Activated T-helper 1 cell treated with anti-CD3 and anti-CD28 coated beads, Interleukin-12 subunit alpha, Interleukin-12 subunit beta, Interleukin-2, Interleukin-4 antibody, amounts not matched to agents 30 ng/mL and 10 ng/mL and 1 ng/mL, durations not matched to agents 14 hours and 24 hours and 36 hours (primary cell): Measurements from ENCODE around the gene TADA1. TPM values are rescaled to one million over a fixed set of nuclear protein-coding genes. Genes with fewer than 3 reads are reported as not detected.
A peak's percentile ranks its signal among the peaks of the same experiment; 100 is the strongest.

Experiments
- DNase-seq: peaks from one replicate; pipeline ENCODE4 v3.0.0; 2021; ENCODE audit warnings: low spot score
- H3K27ac Mint-ChIP-seq: one replicate; pipeline ENCODE4 v1.8.0; 2021; ENCODE audit warnings: mild to moderate bottlenecking, mixed read lengths
- H3K27me3 Mint-ChIP-seq: one replicate; pipeline ENCODE4 v1.8.0; 2022; ENCODE audit warnings: mild to moderate bottlenecking, moderate library complexity, mixed read lengths; ENCODE audit not compliant: insufficient read depth
- H3K36me3 Mint-ChIP-seq: one replicate; pipeline ENCODE4 v1.8.0; 2021; ENCODE audit warnings: low read depth, mixed read lengths
- H3K4me1 Mint-ChIP-seq: one replicate; pipeline ENCODE4 v1.8.0; 2021; ENCODE audit warnings: low read depth, mixed read lengths
- H3K4me3 Mint-ChIP-seq: one replicate; pipeline ENCODE4 v1.8.0; 2021; ENCODE audit warnings: mild to moderate bottlenecking, moderate library complexity, mixed read lengths
- H3K9me3 Mint-ChIP-seq: one replicate; pipeline ENCODE4 v1.8.0; 2021; ENCODE audit warnings: mixed read lengths
- intact Hi-C: fragments of 100-400 bp; cut with micrococcal nuclease; formaldehyde crosslinking; loops from one replicate; pipeline ENCODE4 v1.15.1; 2024
- total RNA-seq: library from RNA; stranded (reverse); gene quantifications from 2 replicates; pipeline ENCODE4 v1.2.3, GENCODE V29; 2022

The TADA1 gene
- total RNA-seq, 1 donor from 2014 or later = 15.6 TPM

DNA sequence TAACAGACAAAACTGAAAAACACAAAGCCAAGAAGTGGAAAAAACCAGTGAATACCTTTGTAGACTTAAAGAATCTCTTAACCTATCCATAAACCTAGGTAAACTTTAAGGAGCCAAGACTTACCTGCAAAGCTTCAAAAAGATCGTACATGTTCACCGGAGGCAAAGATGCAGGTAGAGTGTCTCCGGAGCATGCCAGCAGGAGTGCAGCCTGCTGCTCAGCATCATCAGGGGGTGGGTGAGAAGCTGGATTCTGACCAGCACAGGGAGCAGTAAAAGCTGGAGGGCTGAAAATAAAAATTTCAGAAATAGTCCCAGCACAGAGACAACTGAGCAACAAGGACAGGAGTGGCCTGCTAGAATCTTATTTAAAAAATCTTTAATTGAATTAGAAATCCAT is 18.1 kb downstream of the TADA1 start:
- Mint-ChIP-seq H3K36me3 (peaks cover 59% of the 10 kb centered on the region), H3K4me1 (peaks cover 8% of the 10 kb centered on the region), H3K4me3 (no peak overlapping the region), H3K27ac (no peak overlapping the region), H3K9me3 (no peaks in the 10 kb centered on the region), H3K27me3 (no peaks in the 10 kb centered on the region)
- intact Hi-C loops = no loop called here
- no peak for DNase-seq

DNA sequence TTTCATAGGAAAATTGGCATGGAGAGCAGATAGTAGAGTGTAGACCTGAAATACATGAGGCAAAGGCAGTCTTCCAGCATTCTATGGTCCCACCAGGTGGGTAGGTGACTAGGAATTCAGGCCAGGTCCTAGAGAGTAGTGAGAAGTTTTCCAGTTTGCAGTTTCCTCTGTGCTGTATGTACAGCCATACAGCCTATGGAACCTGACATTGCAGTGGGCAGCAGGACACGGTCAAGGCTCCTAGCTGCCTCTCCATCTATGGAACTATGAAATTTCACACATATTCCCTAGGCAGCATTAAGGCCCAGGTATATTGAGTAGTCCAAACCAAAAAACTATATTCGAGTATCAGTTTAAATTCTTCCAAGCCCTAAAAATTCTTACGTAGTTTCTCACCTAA is 20.5 kb downstream of the TADA1 start:
- Mint-ChIP-seq H3K9me3 (no peaks in the 10 kb centered on the region), H3K27ac (no peak overlapping the region), H3K36me3 (peaks cover 58% of the 10 kb centered on the region), H3K4me1 (no peaks in the 10 kb centered on the region), H3K27me3 (no peaks in the 10 kb centered on the region), H3K4me3 (no peak overlapping the region)
- no peak for DNase-seq
- intact Hi-C loops = no loop called here

DNA sequence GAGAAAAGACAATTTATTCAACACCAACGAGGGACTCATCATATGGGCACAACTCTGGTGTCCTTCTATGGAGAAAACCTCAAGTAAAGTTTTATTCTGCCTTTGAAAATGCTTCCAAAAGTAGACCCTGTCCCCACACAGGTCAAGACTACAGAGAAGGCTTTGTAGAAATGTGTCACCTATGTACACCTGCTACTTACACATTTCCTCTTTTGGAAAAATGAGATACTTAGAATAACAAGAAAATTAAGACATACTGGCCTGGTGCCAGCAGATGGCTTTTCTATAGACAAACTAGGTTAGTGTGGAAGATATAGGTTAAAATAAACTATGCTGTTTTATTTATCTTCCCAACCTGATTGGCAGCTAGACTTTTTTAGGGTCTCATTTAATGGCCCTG is 23.1 kb downstream of the TADA1 start:
- Mint-ChIP-seq H3K4me3 (no peak overlapping the region), H3K4me1 (peaks cover 2% of the 10 kb centered on the region), H3K27ac (no peak overlapping the region), H3K36me3 (peaks cover 56% of the 10 kb centered on the region), H3K27me3 (no peaks in the 10 kb centered on the region), H3K9me3 (no peaks in the 10 kb centered on the region)
- no peak for DNase-seq
- intact Hi-C loops = no loop called here

DNA sequence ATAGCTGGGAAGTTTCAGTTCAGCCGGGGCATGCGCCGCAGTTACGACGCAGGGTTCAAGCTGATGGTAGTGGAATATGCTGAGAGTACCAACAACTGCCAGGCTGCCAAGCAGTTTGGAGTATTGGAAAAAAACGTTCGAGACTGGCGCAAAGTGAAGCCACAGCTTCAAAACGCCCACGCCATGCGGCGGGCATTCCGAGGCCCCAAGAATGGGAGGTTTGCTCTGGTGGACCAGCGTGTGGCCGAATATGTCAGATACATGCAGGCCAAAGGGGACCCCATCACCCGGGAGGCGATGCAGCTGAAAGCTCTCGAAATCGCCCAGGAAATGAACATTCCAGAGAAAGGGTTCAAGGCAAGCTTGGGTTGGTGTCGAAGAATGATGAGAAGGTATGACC is 26.9 kb downstream of the TADA1 start:
- Mint-ChIP-seq H3K27ac (no peak overlapping the region), H3K9me3 (no peaks in the 10 kb centered on the region), H3K4me1 (peaks cover 30% of the 10 kb centered on the region), H3K4me3 (no peak overlapping the region), H3K36me3 (peaks cover 66% of the 10 kb centered on the region), H3K27me3 (no peaks in the 10 kb centered on the region)
- DNase-seq = no peak
- intact Hi-C loops = no loop called here

DNA sequence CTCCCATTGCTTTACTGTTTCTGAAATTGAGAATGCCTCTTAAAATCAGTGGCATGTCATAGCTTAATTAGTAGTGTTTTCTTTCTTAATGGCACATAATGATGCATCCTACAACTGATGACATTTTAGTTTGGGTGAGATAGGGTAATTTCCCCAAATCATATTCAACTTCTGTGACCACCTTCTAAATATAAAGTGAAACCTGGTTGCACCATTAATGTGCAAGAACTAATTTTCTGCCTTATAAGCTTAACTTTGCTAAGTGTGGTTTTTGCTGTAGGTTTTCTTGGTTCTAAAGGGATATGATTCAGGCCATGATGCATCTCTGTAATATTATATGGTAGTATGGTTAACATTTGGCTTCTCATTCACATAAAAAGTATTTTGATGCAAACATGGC is 27.9 kb downstream of the TADA1 start:
- DNase-seq = no peak
- H3K27me3 Mint-ChIP-seq = no peaks in the 10 kb centered on the region
- intact Hi-C loops = no loop called here
- no peak overlapping the region for H3K4me3 Mint-ChIP-seq
- H3K9me3 Mint-ChIP-seq = no peaks in the 10 kb centered on the region
- H3K36me3 Mint-ChIP-seq = peaks cover 66% of the 10 kb centered on the region
- peaks cover 39% of the 10 kb centered on the region for H3K4me1 Mint-ChIP-seq
- no peak overlapping the region for H3K27ac Mint-ChIP-seq

DNA sequence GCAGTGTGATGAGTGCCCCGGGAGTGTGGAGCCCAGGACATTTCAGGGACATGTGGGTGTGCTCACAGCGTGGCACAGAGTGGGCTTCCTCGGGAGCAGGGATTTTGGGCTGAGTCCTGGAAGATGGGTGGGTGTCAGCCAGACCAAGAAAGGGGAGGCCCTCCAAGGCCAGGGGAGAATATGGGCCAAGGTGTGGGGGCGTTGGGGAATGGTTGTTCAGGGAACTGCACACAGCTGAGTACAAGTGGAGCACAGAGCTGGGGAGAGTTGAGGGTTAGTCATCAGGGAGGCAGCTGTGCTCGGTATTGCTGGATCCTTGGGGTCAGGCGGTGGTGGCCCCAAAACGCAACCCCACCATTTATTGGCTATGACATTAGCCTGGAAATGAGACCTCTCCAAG is 31.3 kb downstream of the TADA1 start:
- no peak overlapping the region for H3K27ac Mint-ChIP-seq
- H3K4me3 Mint-ChIP-seq = no peak overlapping the region
- peaks cover 69% of the 10 kb centered on the region for H3K4me1 Mint-ChIP-seq
- intact Hi-C loops = no loop called here
- H3K27me3 Mint-ChIP-seq = no peaks in the 10 kb centered on the region
- H3K9me3 Mint-ChIP-seq = no peaks in the 10 kb centered on the region
- DNase-seq = no peak
- H3K36me3 Mint-ChIP-seq = peaks cover 66% of the 10 kb centered on the region

DNA sequence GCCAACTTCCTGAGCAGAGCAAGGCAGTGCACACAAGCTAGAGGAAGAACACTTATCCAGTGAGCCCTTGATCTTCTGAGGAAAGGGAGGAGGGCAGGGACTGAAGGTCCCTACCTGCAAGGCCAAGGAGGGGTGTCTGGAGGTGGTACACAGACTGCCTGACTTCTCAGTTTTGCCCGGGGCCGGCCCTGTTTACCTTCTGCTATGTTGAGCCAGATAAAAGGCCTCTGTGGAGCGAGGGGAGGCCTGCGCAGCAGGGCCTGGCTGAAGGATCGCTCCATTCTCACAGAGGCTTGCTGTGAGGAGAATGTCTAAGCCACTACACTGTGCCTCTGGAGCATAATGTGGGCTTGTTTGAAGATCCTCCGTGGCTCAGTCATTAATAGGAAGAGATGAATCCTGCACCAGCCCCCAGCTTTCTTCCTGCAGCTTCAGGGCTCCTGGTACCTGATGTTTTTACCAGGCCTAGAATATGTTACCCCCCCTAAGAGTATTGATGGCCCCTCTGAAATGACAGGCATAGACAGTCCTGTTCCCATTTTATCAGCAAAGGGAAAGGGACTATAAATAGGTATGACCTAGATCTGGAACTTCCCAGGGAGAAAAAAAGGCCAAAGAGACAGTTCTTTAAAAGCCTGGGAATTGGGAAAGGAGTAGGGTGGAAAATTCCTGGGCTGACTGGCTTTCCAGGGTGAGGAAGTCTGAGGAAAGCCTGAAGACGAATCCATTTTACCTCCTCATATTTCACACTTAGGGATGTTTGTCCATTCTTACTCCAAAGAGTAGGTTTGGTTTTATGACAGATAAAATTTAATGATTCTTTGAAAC is 32.1 kb downstream of the TADA1 start:
- intact Hi-C loops = no loop called here
- Mint-ChIP-seq H3K27ac (no peak overlapping the region), H3K4me1 (peaks cover 70% of the 10 kb centered on the region), H3K4me3 (no peak overlapping the region), H3K27me3 (no peaks in the 10 kb centered on the region), H3K36me3 (peaks cover 64% of the 10 kb centered on the region), H3K9me3 (no peaks in the 10 kb centered on the region)
- no peak for DNase-seq

DNA sequence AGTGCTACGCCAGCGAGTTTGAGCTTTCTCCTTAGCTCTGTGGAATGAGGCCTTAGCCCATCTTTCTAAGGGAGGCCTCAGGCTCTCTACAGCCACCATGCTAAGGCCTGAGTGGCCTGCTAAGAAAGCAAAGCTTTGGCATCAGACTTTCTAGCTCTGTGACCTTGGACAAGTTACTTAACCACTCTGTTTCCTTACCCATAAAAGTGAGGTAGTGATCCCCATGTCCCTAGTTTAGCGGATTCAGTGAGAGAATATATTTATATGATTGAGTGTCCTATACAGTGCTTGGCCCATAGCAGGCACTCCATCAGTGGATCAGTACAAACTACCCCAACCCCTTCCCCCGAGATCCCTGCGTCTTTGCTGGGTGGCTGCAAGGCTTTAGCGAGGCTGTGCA is 32.7 kb downstream of the TADA1 start:
- peaks cover 59% of the 10 kb centered on the region for H3K36me3 Mint-ChIP-seq
- intact Hi-C loops = no loop called here
- no peak overlapping the region for H3K4me3 Mint-ChIP-seq

DNA sequence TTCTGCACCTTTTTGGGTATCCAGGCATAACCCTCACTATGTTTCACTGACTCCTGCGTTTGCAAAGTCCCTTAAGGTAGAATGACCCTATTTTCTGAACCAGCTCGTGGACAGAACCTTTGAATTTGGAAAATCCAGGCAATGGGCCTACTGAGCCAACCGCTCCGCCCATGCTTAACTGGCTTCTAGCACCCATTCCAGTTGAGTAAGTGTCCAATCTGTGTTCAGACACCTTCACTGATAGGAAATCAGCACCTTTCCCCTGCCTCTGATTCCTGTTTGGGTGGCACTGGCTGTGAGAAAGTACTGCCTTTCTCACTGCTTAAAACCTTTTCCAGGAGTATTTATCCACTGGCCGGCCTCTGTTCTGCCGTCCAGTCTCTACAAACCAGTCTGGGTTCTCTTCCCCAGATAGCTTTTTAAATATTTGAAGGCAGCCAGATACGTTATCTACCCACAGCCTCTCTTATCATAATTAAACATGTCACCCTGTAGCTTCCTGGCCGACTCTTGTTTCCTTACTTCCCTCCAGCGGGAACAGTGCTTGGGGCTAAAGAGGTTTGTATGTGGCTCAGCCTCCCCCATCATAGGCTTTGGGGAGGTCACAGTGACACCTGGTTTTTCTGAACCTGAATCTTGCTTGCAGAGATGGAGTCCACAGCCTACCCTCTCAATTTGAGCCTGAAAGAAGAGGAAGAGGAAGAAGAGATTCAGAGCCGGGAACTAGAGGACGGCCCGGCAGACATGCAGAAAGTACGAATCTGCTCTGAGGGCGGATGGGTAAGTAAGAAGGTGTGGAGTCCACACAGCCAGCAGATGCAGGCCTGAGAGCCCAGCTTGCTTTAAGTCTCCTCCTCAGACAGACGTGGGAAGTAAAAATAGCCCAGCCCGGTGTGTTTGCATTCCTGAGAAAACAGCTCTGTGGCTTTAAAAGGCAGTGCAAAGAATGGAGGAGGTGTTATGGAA is 35.5 kb downstream of the TADA1 start:
- peak overlapping the region; percentile 89 for H3K4me3 Mint-ChIP-seq
- no peak for DNase-seq
- intact Hi-C loops = loop anchor here (1.0 kb wide), 1 partner anchor 36 kb away; the partner anchor contains the start of gene TADA1
- peaks cover 79% of the 10 kb centered on the region for H3K4me1 Mint-ChIP-seq
- peaks cover 42% of the 10 kb centered on the region for H3K36me3 Mint-ChIP-seq
- H3K9me3 Mint-ChIP-seq = no peaks in the 10 kb centered on the region
- H3K27me3 Mint-ChIP-seq = no peaks in the 10 kb centered on the region
- H3K27ac Mint-ChIP-seq = peak overlapping the region; percentile 77

More for the DNA sequence above, 32.7 kb downstream of the TADA1 start:
- Mint-ChIP-seq H3K27me3 (no peaks in the 10 kb centered on the region), H3K4me1 (peaks cover 77% of the 10 kb centered on the region), H3K27ac (no peak overlapping the region), H3K9me3 (no peaks in the 10 kb centered on the region)
- DNase-seq = no peak

DNA sequence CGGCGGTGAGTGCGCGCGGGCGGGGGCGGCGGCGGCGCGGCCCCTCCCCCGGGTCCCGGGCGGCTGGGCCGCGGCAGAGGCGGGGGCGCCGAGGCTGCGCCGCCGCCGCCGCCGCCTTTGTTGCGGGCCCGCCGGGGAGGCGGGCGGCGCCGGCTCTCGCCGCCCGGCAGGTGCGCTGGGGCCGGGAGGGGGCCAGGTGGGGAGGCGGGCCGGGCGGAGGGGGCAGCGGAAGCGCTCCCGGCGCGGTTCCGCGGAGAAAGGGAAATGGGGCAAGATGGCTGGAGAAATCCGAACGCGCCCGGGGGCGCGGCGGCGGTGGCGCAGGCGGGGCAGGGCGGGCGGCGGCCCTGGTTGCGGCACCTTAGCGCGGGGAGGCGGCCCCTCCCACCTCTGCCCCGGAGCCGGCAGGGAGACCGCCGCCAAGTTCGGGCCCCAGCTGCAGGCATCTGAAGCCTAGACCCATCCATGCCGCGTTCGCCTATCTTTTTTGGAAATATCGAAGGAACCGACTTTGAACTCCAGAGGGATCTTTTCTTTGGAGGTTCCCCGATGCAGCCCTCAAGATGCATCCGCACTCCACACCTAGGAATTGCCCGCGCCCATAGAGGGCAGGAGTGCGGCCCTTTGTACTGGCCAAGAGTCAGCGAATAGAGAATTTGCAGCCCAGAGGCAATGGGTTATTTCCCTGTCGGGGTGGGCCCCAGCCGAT is 36.3 kb downstream of the TADA1 start:
- Mint-ChIP-seq H3K36me3 (peaks cover 38% of the 10 kb centered on the region), H3K4me3 (peak overlapping the region; percentile 89), H3K4me1 (peaks cover 71% of the 10 kb centered on the region), H3K9me3 (no peaks in the 10 kb centered on the region), H3K27me3 (no peaks in the 10 kb centered on the region), H3K27ac (peak overlapping the region; percentile 77)
- intact Hi-C loops = loop anchor here (1.0 to 5.0 kb wide), 6 partner anchors 37 to 1209 kb away; partner anchors contain the start of genes ILDR2, MGST3, TADA1 and TMCO1
- DNase-seq = peak; percentile 40

DNA sequence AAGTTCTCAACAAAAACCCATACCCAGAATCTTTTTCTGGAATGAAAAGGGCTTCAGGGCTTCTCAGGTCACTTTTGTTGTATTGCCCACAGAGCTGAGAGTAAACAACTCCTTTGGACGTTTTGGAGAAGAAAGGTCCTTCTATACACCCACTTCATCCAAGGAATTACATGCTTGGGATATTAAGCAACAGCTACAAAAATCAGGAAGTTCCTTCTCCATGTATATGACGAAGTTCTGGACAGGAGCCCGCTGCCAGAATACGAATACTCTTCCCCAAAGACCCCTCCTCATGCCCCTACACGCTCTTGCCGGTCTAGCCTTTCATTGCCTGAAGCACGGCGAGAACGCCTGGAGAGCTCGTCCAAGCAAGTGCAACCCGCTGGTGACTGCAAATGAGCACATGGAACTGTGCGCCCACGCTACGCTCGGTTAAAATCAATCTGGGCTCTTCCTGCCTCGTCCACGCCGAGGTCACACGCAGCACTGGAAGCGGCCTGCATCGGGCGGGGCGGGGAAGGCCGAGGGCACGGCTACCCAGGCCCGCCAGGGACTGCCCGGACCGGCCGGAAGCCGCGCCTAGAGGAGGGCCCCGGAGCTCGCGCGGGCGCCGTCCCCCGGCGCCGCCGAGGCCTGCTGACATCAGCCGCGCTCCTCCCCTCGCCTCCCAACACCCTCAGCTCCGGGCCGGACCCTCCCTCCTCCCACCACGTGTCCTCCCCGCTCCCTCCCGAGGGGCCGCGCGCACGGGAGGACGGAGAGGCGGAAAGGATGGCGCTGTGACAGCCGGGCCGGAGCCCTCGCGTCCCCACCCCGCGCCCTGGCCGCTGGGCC is 37.1 kb downstream of the TADA1 start, which contains the start of gene POGK:
TSS of gene POGK (plus strand) at position 710 of the 834 bp plus-strand sequence. CDS start 1,482 bp downstream, outside the sequence.
- DNase-seq = peak; percentile 84
- no peaks in the 10 kb centered on the region for H3K9me3 Mint-ChIP-seq
- H3K27ac Mint-ChIP-seq = peak within 1 kb of the TSS; percentile 97
- peaks cover 64% of the 10 kb centered on the region for H3K4me1 Mint-ChIP-seq
- peaks cover 30% of the 10 kb centered on the region for H3K36me3 Mint-ChIP-seq
- peak within 1 kb of the TSS; percentile 94 for H3K4me3 Mint-ChIP-seq
- no peaks in the 10 kb centered on the region for H3K27me3 Mint-ChIP-seq
- intact Hi-C loops = loop anchor here (2.0 to 5.0 kb wide), 5 partner anchors 136 to 1208 kb away; partner anchors contain the start of genes ILDR2, MGST3 and TMCO1
